NT2/D1 (cell line): Measurements from ENCODE around the gene GRK5.

ENCODE experiments used
- SUZ12 ChIP-seq: IDR thresholded peaks from 2 replicates; pipeline ENCODE4 v1.6.1; 2011; ENCODE audit not compliant: insufficient read length, insufficient read depth; ENCODE audit errors: extremely low read depth
- YY1 ChIP-seq: IDR thresholded peaks from 2 replicates; pipeline ENCODE4 v1.6.1; 2011; ENCODE audit not compliant: insufficient read length, insufficient read depth
- ZNF274 ChIP-seq: IDR thresholded peaks from 2 replicates; pipeline ENCODE4 v1.6.1; 2011; ENCODE audit warnings: mild to moderate bottlenecking, low read depth, low read length

GRCh38 chr10:119320981-119321380 lies 113.6 kb downstream of the GRK5 start:
- TF ChIP-seq ZNF274 (no peak), YY1 (no peak), SUZ12 (no peak)
